Measurements from ENCODE around the gene TEPSIN.

Gene TEPSIN

GRCh38 chr17:81249223-81250040 is 10.6 kb upstream of the TEPSIN start:
- no peak for DNase-seq (ENCODE audit: low spot score)

GRCh38 chr17:81248649-81249048 is 9.8 kb upstream of the TEPSIN start:
- no peak for DNase-seq (ENCODE audit: low spot score)

GRCh38 chr17:81247339-81247990 is 8.6 kb upstream of the TEPSIN start:
- no peak for DNase-seq (ENCODE audit: low spot score)

- no peak for DNase-seq (ENCODE audit: low spot score)
Observed at GRCh38 chr17:81246679-81247338, 8.0 kb upstream of the TEPSIN start.

- no peak for DNase-seq (ENCODE audit: low spot score)
Observed at GRCh38 chr17:81246343-81246670, 7.5 kb upstream of the TEPSIN start.

GRCh38 chr17:81245665-81246342 is 6.9 kb upstream of the TEPSIN start:
- DNase-seq (ENCODE audit: low spot score), result no peak

GRCh38 chr17:81245024-81245664 is 6.3 kb upstream of the TEPSIN start:
- no peak for DNase-seq (ENCODE audit: low spot score)

GRCh38 chr17:81244358-81245023 is 5.6 kb upstream of the TEPSIN start:
- no peak for DNase-seq (ENCODE audit: low spot score)

GRCh38 chr17:81243333-81243664 is 4.4 kb upstream of the TEPSIN start:
- DNase-seq (ENCODE audit: low spot score), result no peak

GRCh38 chr17:81242421-81243332 is 3.8 kb upstream of the TEPSIN start:
- DNase-seq (ENCODE audit: low spot score), result no peak

- DNase-seq (ENCODE audit: low spot score), result peak; percentile 44
Observed at GRCh38 chr17:81241648-81242420, 3.0 kb upstream of the TEPSIN start.

- DNase-seq (ENCODE audit: low spot score), result no peak
Observed at GRCh38 chr17:81241203-81241602, 2.3 kb upstream of the TEPSIN start.

- no peak for DNase-seq (ENCODE audit: low spot score)
Observed at GRCh38 chr17:81240761-81241160, 1.9 kb upstream of the TEPSIN start.

GRCh38 chr17:81239714-81240555 is 1.1 kb upstream of the TEPSIN start:
- DNase-seq (ENCODE audit: low spot score), result no peak

GRCh38 chr17:81238490-81238814 is 403 bp downstream of the TEPSIN start:
- no peak for DNase-seq (ENCODE audit: low spot score)

GRCh38 chr17:81237591-81238489 is 1.0 kb downstream of the TEPSIN start:
- DNase-seq (ENCODE audit: low spot score), result no peak

GRCh38 chr17:81236784-81237183 is 2.1 kb downstream of the TEPSIN start:
- no peak for DNase-seq (ENCODE audit: low spot score)
